GM10248 (cell line): ENCODE data around the gene TYR.

Experiments used
- CTCF ChIA-PET: fragments of 300-600 bp; sonication (Branson Sonifier 250); formaldehyde crosslinking; extraction: SDS; loops from one replicate; lab custom pipeline; 2021; ENCODE audit warnings: antibody characterized with exemption; lab: Yijun Ruan, JAX
- POLR2A ChIA-PET: fragments of 350-650 bp; sonication (Branson Sonifier 250); formaldehyde crosslinking; extraction: SDS; loops from one replicate; lab custom pipeline; 2020; ENCODE audit warnings: antibody characterized with exemption; lab: Yijun Ruan, JAX
- DNase-seq: peaks from one replicate; pipeline ENCODE4 v3.0.0; 2012; ENCODE audit errors: extremely low spot score
- TF ChIP-seq, protein P1 (sequence below): IDR thresholded peaks from 2 replicates; pipeline ENCODE4 v1.5.1; 2012; ENCODE audit warnings: mild to moderate bottlenecking, low read depth; ENCODE audit errors: extremely low read depth, missing control alignments, control extremely low read depth

Gene TYR

DNA sequence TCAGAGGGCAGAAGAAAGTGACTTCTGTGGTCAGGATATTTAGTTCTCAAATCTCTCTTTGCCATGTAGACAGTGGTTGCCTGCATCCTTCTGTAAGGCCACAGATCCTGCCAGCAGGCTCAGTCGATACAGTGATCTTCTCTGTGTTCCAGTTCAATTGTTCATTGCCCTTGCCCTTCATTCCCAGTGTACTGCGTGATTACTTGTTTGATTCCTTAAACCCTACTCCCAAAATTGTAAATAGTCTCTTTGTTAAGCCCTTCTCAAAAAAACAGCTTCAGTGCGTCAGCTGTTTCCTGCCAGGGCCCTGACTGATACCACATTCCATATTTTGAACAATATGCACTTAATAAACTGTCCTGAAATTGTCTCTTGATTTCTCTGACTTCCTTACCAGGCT, 9.3 kb upstream of the TYR start:
- TF ChIP-seq, protein P1, sequence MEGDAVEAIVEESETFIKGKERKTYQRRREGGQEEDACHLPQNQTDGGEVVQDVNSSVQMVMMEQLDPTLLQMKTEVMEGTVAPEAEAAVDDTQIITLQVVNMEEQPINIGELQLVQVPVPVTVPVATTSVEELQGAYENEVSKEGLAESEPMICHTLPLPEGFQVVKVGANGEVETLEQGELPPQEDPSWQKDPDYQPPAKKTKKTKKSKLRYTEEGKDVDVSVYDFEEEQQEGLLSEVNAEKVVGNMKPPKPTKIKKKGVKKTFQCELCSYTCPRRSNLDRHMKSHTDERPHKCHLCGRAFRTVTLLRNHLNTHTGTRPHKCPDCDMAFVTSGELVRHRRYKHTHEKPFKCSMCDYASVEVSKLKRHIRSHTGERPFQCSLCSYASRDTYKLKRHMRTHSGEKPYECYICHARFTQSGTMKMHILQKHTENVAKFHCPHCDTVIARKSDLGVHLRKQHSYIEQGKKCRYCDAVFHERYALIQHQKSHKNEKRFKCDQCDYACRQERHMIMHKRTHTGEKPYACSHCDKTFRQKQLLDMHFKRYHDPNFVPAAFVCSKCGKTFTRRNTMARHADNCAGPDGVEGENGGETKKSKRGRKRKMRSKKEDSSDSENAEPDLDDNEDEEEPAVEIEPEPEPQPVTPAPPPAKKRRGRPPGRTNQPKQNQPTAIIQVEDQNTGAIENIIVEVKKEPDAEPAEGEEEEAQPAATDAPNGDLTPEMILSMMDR, result no peak
- ChIA-PET CTCF (no interaction called here), POLR2A (no interaction called here)
- no peak for DNase-seq

GRCh38 chr11:89175796-89176195, 1.9 kb upstream of the TYR start:
- ChIA-PET POLR2A (no interaction called here), CTCF (no interaction called here)
- TF ChIP-seq, protein P1, result no peak
- DNase-seq, result no peak

DNA sequence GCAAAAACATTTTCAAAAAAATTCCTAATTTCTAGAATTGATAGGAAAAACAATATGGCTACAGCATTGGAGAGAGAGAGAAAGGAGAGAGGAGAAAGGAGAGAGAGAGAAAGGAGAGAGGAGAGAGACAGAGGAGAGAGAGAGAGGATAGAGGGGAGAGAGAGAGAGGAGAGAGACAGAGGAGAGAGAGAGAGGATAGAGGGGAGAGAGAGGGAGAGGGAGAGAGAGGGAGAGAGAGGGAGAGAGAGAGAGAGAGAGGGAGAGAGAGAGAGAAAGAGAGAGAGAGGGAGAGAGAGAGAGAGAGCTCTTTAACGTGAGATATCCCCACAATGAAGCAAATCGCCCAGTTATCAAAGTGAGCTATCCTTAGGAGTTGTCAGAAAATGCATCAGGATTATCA, 737 bp upstream of the TYR start:
- DNase-seq, result no peak
- POLR2A ChIA-PET, result no interaction called here
- CTCF ChIA-PET, result no interaction called here
- TF ChIP-seq, protein P1, result no peak

DNA sequence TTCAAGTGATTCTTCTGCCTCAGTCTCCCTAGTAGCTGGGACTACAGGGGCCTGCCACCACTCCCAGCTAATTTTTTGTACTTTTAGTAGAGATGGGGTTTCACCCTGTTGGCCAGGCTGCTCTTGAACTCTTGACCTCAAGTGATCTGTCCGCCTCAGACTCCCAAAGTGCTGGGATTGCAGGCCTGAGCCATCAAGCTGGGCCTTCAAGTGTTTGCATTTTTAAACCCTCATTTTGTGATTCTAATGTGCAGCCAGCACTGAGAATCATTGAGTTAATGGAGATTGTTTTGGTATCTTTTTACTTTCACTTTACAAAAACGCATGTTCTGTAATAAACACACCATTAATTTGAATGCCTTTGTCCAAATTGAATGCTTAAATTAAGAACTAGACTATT, 3.4 kb downstream of the TYR start:
- DNase-seq, result no peak
- TF ChIP-seq, protein P1, result no peak
- CTCF ChIA-PET, result no interaction called here
- POLR2A ChIA-PET, result no interaction called here

GRCh38 chr11:89182773-89183518, 5.3 kb downstream of the TYR start:
- TF ChIP-seq, protein P1, result no peak
- ChIA-PET POLR2A (no interaction called here), CTCF (no interaction called here)
- DNase-seq, result no peak

- ChIA-PET POLR2A (no interaction called here), CTCF (no interaction called here)
- DNase-seq, result no peak
- TF ChIP-seq, protein P1, result no peak
These were observed 6.3 kb downstream of the TYR start for GRCh38 chr11:89184021-89184420.
